Measurements from ENCODE around the gene SMIM24.

SMIM24 gene

GRCh38 chr19:3496392-3497273 lies 16.3 kb upstream of the SMIM24 start:
- DNase-seq = no peak

- DNase-seq = no peak
Measured at GRCh38 chr19:3494559-3494958, 14.2 kb upstream of the SMIM24 start.

DNA sequence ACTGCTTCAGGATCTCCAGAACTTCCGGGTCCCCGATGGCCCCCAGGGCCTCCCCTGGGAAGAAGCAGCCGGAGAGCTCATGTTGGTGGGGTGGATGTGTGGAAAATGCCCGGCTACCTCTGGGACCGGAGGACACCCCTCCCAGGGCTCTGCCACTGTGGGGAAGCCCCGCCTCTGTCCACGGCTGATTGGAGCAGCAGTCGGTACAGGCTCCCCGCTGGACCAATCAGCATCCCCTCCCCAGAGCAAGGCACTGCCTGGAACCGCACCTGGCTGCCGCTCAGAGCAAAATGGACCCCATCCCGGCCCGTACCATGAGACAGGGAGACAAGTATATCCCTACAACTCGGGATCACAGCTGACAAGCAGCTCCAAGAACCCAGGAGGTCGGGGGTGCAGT lies 13.7 kb upstream of the SMIM24 start:
- no peak for DNase-seq

DNA sequence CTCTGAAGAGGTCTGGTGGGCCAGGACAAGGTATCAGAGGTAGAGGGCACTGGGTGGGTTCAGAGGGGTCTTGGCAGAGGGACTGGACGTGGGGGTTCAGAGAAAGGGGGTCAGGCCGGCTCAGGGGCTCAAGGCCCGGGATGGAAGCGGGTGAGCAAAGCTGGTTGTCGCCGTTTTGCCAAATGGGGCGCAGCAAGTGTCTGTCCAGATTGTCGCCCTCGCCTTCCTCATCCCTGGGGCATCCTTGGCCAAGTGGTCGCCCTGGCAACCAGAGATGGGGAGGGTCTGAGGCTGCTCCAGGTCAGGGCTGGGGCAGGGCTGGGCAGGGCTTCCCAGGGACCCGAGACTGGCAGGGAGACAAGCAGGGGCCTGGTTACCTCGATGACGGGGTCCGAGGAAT lies 13.3 kb upstream of the SMIM24 start:
- DNase-seq = no peak

GRCh38 chr19:3492919-3493318 lies 12.6 kb upstream of the SMIM24 start:
- DNase-seq = no peak

GRCh38 chr19:3492131-3492839 lies 12.0 kb upstream of the SMIM24 start:
- DNase-seq = no peak

- no peak for DNase-seq
Measured at GRCh38 chr19:3491396-3492119, 11.2 kb upstream of the SMIM24 start.

- DNase-seq = no peak
Measured at GRCh38 chr19:3483226-3483628, 2.9 kb upstream of the SMIM24 start, which contains the start of gene SMIM44. TSS of gene SMIM44 (minus strand) at chr19:3483441. CDS start at chr19:3483403, 38 bp downstream.

DNA sequence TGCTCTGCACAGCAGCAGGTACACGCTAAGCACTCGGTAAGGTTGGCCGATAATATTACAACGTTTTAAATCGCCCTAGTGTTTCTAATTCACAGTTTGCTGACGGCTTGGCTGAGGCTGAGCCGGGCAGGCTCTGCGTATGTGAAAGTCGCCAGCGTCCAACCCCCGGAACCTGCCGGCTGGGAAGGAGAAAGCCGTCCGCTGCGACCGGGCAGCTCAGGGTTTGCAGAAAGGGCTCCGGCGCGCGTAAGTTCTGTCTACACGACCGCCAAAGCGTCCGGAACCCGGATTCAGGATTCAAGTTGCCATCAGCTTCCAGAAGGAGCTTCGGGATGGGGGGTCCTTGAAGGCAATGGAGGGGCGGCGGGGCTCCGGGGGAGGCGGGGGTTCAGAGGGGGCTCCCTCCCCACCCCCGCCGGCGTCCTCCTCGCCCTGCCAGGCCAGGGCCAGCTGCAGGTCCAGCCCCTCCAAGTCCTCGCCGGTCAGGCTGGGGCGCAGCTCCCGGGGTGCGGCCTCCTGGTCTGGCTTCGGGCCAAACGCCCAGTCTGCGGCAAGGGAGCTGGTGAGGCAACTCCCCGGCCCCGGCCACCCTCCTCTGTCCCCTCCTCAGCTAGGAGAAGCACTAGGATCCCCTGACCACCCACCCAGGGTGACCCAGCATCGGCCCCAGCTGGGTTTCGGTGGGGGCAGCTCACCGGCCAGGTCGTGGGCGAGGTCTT lies 2.3 kb upstream of the SMIM24 start:
- DNase-seq = no peak

GRCh38 chr19:3481241-3482090 lies 1.1 kb upstream of the SMIM24 start:
- DNase-seq = no peak

- DNase-seq = no peak
Measured at GRCh38 chr19:3479834-3480215, 500 bp downstream of the SMIM24 start.

- DNase-seq = peak in 1 of 2 donors; percentile 93
Measured at GRCh38 chr19:3479177-3479833, 1.0 kb downstream of the SMIM24 start.

DNA sequence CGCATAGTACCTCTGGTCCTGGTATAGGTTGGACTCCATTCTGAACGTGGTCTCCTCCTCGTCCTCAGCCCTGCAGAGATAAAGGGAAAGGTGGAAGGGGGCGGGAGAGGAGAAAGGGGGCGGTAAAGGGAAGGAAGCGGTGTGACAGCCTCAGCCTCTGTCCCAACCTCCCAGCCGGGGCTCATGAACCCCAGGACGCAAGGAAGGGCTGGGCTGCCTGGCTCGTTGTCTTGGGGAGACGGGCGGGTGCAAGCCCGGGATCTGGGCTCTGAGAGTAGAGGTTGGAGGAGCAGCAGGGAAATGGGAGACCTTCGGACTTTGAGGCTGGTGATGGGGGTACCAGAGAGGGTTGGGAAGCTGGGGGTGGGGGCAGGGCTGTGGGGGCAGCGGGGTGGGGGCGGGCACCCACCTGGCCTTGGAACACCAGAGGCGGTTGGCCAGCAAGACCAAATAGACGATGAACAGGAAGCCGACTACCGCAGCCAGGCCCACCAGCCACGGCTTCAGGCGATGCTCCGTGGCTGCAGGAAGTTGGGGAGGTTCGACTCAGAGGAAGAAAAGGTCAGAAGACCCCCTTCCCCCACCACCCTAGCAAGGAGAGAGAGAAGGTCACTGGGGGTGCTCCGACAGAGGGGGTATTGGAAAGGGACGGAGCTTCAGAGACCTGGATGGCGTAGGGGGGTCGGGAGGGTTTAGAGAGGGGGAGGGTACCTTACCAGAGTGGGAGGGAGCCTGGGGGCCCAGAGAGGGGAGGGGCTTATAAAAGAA lies 1.7 kb downstream of the SMIM24 start:
- peak in 1 of 2 donors; percentile 66 for DNase-seq

DNA sequence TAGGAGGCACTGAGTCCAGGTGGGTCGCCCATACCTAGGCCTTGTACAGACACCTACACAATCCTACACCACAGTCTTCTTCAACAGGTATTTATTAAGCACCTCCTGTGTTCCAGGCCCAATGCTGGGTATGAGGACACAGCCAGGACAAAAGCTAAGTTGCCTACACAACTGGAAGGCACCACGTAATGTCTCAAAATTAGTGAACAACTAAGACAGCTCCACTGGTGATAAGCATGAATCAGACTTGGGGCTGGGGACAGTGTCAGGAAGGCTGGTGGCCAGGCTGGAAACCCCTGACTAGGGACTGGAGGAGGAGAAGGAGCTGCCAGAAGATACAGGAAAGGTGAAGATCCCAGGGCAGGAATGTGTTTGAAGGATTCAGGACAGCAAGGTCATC lies 2.4 kb downstream of the SMIM24 start:
- no peak for DNase-seq

DNA sequence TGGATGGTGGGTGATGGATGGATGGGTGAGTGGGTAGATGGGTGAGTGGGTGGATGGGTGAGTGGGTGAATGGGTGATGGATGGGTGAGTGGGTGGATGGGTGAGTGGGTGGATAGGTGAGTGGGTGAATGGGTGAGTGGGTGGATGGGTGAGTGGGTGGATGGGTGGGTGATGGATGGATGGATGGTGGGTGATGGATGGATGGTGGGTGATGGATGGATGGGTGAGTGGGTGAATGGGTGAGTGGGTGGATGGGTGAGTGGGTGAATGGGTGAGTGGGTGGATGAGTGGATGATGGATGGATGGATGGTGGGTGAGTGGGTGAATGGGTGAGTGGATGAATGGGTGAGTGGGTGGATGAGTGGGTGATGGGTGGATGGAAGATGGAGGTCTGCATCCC lies 2.8 kb downstream of the SMIM24 start:
- DNase-seq = no peak

DNA sequence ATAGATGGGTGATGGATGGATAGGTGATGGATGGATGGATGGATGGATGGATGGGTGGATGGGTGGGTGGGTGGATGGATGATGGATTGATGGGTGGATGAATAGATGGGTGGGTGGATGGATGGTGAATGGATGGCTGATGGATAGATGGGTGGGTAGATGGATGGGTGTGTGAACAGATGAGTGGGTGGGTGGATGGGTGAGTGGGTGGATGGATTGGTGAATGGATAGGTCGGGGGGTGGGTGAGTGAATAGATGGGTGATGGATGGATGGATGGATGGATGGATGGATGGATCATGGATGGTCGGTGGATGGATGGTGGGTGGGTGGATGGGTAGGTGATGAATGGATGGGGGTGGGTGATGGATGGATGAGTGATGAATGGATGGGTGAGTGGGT lies 3.5 kb downstream of the SMIM24 start:
- DNase-seq = no peak

DNA sequence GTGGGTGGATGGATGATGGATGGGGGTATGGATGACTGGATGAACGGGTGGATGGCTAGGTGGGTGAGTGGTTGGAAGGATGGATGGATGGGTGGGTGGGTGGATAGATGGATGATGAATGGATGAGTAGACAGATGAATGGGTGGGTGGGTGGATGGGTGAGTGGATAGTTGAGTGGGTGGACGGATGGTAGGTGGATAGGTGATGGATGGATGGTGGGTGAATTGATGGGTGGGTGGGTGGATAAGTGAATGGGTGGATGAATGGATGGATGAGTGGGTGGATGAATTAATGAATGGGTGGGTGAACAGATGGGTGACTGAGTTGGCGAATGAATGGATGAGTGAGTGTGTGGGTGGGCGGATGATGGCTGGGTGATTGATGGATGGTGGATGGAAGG lies 4.9 kb downstream of the SMIM24 start:
- DNase-seq = no peak

DNA sequence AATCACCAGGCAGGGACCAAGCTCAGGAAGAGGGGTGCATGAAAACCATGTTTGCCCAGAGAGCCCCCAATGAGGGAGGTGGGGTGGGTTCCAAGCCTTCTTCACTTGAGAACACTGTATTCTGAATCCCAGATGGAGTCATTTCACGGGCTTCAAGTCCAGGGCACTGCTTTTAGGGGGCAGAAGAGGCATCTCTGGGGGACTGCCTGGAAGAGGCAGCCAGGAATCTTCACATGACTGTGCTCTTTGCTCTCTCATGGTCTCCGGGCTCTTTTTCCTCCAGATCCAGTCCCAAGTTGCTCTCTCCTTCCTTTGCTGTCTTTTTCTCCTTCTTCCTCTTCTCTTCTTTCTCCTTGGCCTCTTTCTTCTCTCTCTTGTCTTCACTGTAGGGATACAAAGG lies 5.7 kb downstream of the SMIM24 start:
- DNase-seq = no peak

DNA sequence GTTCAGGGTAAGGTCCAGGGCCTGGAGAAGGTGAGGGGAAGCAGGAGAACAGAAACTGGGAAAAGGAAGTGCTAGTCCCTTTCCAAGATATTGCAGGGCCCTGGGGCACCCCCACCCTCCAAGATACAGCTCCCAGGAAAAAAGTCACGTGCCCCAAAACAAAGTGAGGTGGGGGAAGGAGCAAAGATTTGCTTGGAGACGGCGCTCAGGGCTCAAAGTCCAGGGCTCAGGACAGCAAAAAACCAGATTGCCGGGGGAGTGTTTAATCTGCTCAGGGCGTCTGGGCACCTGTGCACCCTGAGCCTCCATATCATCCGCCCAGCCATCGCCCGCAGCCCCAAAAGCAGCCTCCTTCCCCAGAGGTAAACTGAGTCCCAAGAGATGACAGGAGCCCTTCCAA lies 6.3 kb downstream of the SMIM24 start:
- DNase-seq = no peak

- peak; percentile 3 to 6 for DNase-seq
Measured at GRCh38 chr19:3471954-3472655, 8.2 kb downstream of the SMIM24 start.
